ENCODE measurements around the gene TARS2.

The TARS2 gene

GRCh38 chr1:150486966-150487762, at the start of gene TARS2:
Gene TARS2 (plus strand): TSS chr1:150487419. CDS start chr1:150487451, 32 bp downstream.
- peak; percentile 86 to 92 for DNase-seq (ENCODE audit: low read depth in 2 of 2)

GRCh38 chr1:150441121-150441520, 46.1 kb upstream of the TARS2 start:
- no peak for DNase-seq (ENCODE audit: low read depth in 2 of 2)

- no peak for DNase-seq (ENCODE audit: low read depth in 2 of 2)
Measured at GRCh38 chr1:150444232-150444631, 43.0 kb upstream of the TARS2 start.

GRCh38 chr1:150456146-150456647, 31.0 kb upstream of the TARS2 start:
- no peak for DNase-seq (ENCODE audit: low read depth in 2 of 2)

GRCh38 chr1:150464422-150464826, 22.8 kb upstream of the TARS2 start:
- DNase-seq (ENCODE audit: low read depth in 2 of 2): peak; percentile 43 to 51

- no peak for DNase-seq (ENCODE audit: low read depth in 2 of 2)
Measured at GRCh38 chr1:150466964-150467363, 20.3 kb upstream of the TARS2 start.

- no peak for DNase-seq (ENCODE audit: low read depth in 2 of 2)
Measured at GRCh38 chr1:150469291-150469690, 17.9 kb upstream of the TARS2 start.

GRCh38 chr1:150472601-150473200, 14.5 kb upstream of the TARS2 start:
- DNase-seq (ENCODE audit: low read depth in 2 of 2): no peak

- DNase-seq (ENCODE audit: low read depth in 2 of 2): no peak
Measured at GRCh38 chr1:150473659-150474058, 13.6 kb upstream of the TARS2 start.

- DNase-seq (ENCODE audit: low read depth in 2 of 2): no peak
Measured at GRCh38 chr1:150474869-150475268, 12.3 kb upstream of the TARS2 start.

- DNase-seq (ENCODE audit: low read depth in 2 of 2): no peak
Measured at GRCh38 chr1:150476754-150477153, 10.5 kb upstream of the TARS2 start.

- no peak for DNase-seq (ENCODE audit: low read depth in 2 of 2)
Measured at GRCh38 chr1:150477320-150477719, 9.9 kb upstream of the TARS2 start.

GRCh38 chr1:150477733-150478132, 9.5 kb upstream of the TARS2 start:
- DNase-seq (ENCODE audit: low read depth in 2 of 2): no peak

- DNase-seq (ENCODE audit: low read depth in 2 of 2): no peak
Measured at GRCh38 chr1:150479370-150479769, 7.8 kb upstream of the TARS2 start.

- DNase-seq (ENCODE audit: low read depth in 2 of 2): no peak
Measured at GRCh38 chr1:150479927-150480352, 7.3 kb upstream of the TARS2 start.

GRCh38 chr1:150484431-150484830, 2.8 kb upstream of the TARS2 start:
- DNase-seq (ENCODE audit: low read depth in 2 of 2): no peak

- DNase-seq (ENCODE audit: low read depth in 2 of 2): no peak
Measured at GRCh38 chr1:150484861-150485260, 2.4 kb upstream of the TARS2 start.

- DNase-seq (ENCODE audit: low read depth in 2 of 2): no peak
Measured at GRCh38 chr1:150487763-150488115, 520 bp downstream of the TARS2 start.

- no peak for DNase-seq (ENCODE audit: low read depth in 2 of 2)
Measured at GRCh38 chr1:150493175-150493574, 6.0 kb downstream of the TARS2 start.

- DNase-seq (ENCODE audit: low read depth in 2 of 2): no peak
Measured at GRCh38 chr1:150498342-150498741, 11.1 kb downstream of the TARS2 start.

GRCh38 chr1:150505431-150505830, 18.2 kb downstream of the TARS2 start:
- DNase-seq (ENCODE audit: low read depth in 2 of 2): no peak

- DNase-seq (ENCODE audit: low read depth in 2 of 2): no peak
Measured at GRCh38 chr1:150507912-150508864, 21.0 kb downstream of the TARS2 start, which contains the start of gene ECM1. Gene ECM1 (plus strand): TSS chr1:150508109. CDS start chr1:150508210, 101 bp downstream.

Measured in stimulated activated CD8-positive, alpha-beta memory T cell treated with anti-CD3 and anti-CD28 coated beads, Interleukin-7, amount 100 ng/mL, for 4 hours (primary cell).